H9 (cell line): ENCODE measurements around the gene APOBR. TPM values are rescaled to one million over a fixed set of nuclear protein-coding genes. Genes with fewer than 3 reads are reported as not detected.

Source experiments
- DNase-seq: peaks from one replicate; pipeline ENCODE4 v3.0.0-alpha.2; 2017
- H2AFZ ChIP-seq: one replicate; pipeline ENCODE4 v1.6.1; 2013; ENCODE audit warnings: mild to moderate bottlenecking, low read length, control low read depth, moderate library complexity
- H2AK5ac ChIP-seq: 2 replicates; pipeline ENCODE4 v1.6.1; 2013; ENCODE audit warnings: low read length, control low read depth, mixed read lengths; ENCODE audit not compliant: insufficient read length
- H2BK120ac ChIP-seq: one replicate; pipeline ENCODE4 v1.6.1; 2013; ENCODE audit warnings: low read depth, mild to moderate bottlenecking, low read length, control low read depth, inconsistent platforms; ENCODE audit not compliant: poor library complexity, severe bottlenecking
- H2BK12ac ChIP-seq: 2 replicates; pipeline ENCODE4 v1.6.1; 2013; ENCODE audit warnings: low read length, control low read depth, mixed read lengths, low read depth; ENCODE audit not compliant: insufficient read length
- H2BK15ac ChIP-seq: 2 replicates; pipeline ENCODE4 v1.6.1; 2013; ENCODE audit warnings: low read depth, low read length, control low read depth
- H2BK20ac ChIP-seq: one replicate; pipeline ENCODE4 v1.6.1; 2013; ENCODE audit warnings: low read depth, mild to moderate bottlenecking, low read length, control low read depth, inconsistent platforms; ENCODE audit not compliant: poor library complexity, severe bottlenecking
- H2BK5ac ChIP-seq: 2 replicates; pipeline ENCODE4 v1.6.1; 2013; ENCODE audit warnings: low read length, control low read depth, mixed read lengths; ENCODE audit not compliant: insufficient read length
- H3K14ac ChIP-seq: 2 replicates; pipeline ENCODE4 v1.6.1; 2013; ENCODE audit warnings: low read length, control low read depth; ENCODE audit not compliant: insufficient read depth
- H3K18ac ChIP-seq: 2 replicates; pipeline ENCODE4 v1.6.1; 2013; ENCODE audit warnings: low read depth, mild to moderate bottlenecking, mixed read lengths, low read length, control low read depth; ENCODE audit not compliant: insufficient read length
- H3K23ac ChIP-seq: 2 replicates; pipeline ENCODE4 v1.6.1; 2013; ENCODE audit warnings: low read length, control low read depth, mixed read lengths, low read depth; ENCODE audit not compliant: insufficient read length
- H3K23me2 ChIP-seq: 2 replicates; pipeline ENCODE4 v1.6.1; 2013; ENCODE audit warnings: low read depth, mild to moderate bottlenecking, mixed read lengths, low read length, control low read depth; ENCODE audit not compliant: insufficient read length, poor library complexity, severe bottlenecking
- H3K27ac ChIP-seq: 2 replicates; pipeline ENCODE4 v1.5.1; 2013; ENCODE audit warnings: low read length, control low read depth, mixed read lengths, low read depth; ENCODE audit not compliant: insufficient read length
- H3K27me3 ChIP-seq: 2 replicates; pipeline ENCODE4 v1.6.1; 2013; ENCODE audit warnings: low read length, control low read depth, inconsistent platforms; ENCODE audit not compliant: insufficient read depth
- H3K4ac ChIP-seq: 2 replicates; pipeline ENCODE4 v1.6.1; 2013; ENCODE audit warnings: low read depth, mild to moderate bottlenecking, control low read depth, inconsistent platforms, low read length, moderate library complexity
- H3K4me1 ChIP-seq: 2 replicates; pipeline ENCODE4 v1.6.1; 2013; ENCODE audit warnings: low read length, control low read depth, inconsistent platforms; ENCODE audit not compliant: insufficient read depth
- H3K4me2 ChIP-seq: 2 replicates; pipeline ENCODE4 v1.6.1; 2013; ENCODE audit warnings: low read length, control low read depth, mixed read lengths; ENCODE audit not compliant: insufficient read length, insufficient read depth
- H3K56ac ChIP-seq: 2 replicates; pipeline ENCODE4 v1.6.1; 2013; ENCODE audit warnings: low read depth, mild to moderate bottlenecking, mixed read lengths, low read length, control low read depth; ENCODE audit not compliant: insufficient read length
- H3K79me1 ChIP-seq: 2 replicates; pipeline ENCODE4 v1.6.1; 2013; ENCODE audit warnings: low read depth, mild to moderate bottlenecking, moderate library complexity, low read length, control low read depth, inconsistent platforms; ENCODE audit not compliant: insufficient read depth, poor library complexity, severe bottlenecking
- H3K79me2 ChIP-seq: 2 replicates; pipeline ENCODE4 v1.6.1; 2013; ENCODE audit warnings: low read length, control low read depth, inconsistent platforms; ENCODE audit not compliant: insufficient read depth
- H3K9ac ChIP-seq: 2 replicates; pipeline ENCODE4 v1.6.1; 2013; ENCODE audit warnings: low read length, control low read depth, mixed read lengths; ENCODE audit not compliant: insufficient read length; ENCODE audit errors: extremely low read depth
- H3K9me3 ChIP-seq: one replicate; pipeline ENCODE4 v1.6.1; 2013; ENCODE audit warnings: low read depth, low read length, inconsistent platforms; ENCODE audit not compliant: control insufficient read depth
- H3T11ph ChIP-seq: one replicate; pipeline ENCODE4 v1.6.1; 2013; ENCODE audit warnings: mild to moderate bottlenecking, low read length, control low read depth, inconsistent platforms
- H4K20me1 ChIP-seq: one replicate; pipeline ENCODE4 v1.6.1; 2013; ENCODE audit not compliant: control insufficient read depth, insufficient read length, insufficient read depth
- H4K5ac ChIP-seq: 2 replicates; pipeline ENCODE4 v1.6.1; 2013; ENCODE audit warnings: low read depth, mild to moderate bottlenecking, mixed read lengths, low read length, control low read depth; ENCODE audit not compliant: insufficient read length
- H4K8ac ChIP-seq: replicated peaks from 2 replicates; pipeline ENCODE4 v1.6.1; 2013; ENCODE audit warnings: low read length, control low read depth, mixed read lengths, low read depth; ENCODE audit not compliant: insufficient read length
- H4K91ac ChIP-seq: 2 replicates; pipeline ENCODE4 v1.6.1; 2013; ENCODE audit warnings: low read depth, mild to moderate bottlenecking, moderate library complexity, mixed read lengths, low read length, control low read depth; ENCODE audit not compliant: insufficient read length
- H3K27ac Mint-ChIP-seq, 3 experiments: 2 replicates in 2 of 3; 3 replicates in 1 of 3; pipeline ENCODE4 v1.8.0; 2020 to 2021; ENCODE audit warnings: mixed read lengths in 3 of 3, mild to moderate bottlenecking in 1 of 3, moderate library complexity in 1 of 3
- H3K27me3 Mint-ChIP-seq: 2 replicates; pipeline ENCODE4 v1.8.0; 2021; ENCODE audit warnings: low read depth, mild to moderate bottlenecking, moderate library complexity, mixed read lengths
- H3K36me3 Mint-ChIP-seq, 3 experiments: 2 replicates in 2 of 3; 3 replicates in 1 of 3; pipeline ENCODE4 v1.8.0; 2020 to 2021; ENCODE audit warnings: low read depth in 3 of 3, mixed read lengths in 3 of 3; ENCODE audit not compliant: insufficient read depth in 1 of 3
- H3K4me1 Mint-ChIP-seq, 2 experiments: 2 replicates each; pipeline ENCODE4 v1.8.0; 2020; ENCODE audit warnings: mixed read lengths in 2 of 2
- H3K4me3 Mint-ChIP-seq, 2 experiments: 2 replicates in 1 of 2; 3 replicates in 1 of 2; pipeline ENCODE4 v1.8.0; 2020 to 2021; ENCODE audit warnings: mild to moderate bottlenecking in 2 of 2, mixed read lengths in 2 of 2, moderate library complexity in 1 of 2
- H3K9me3 Mint-ChIP-seq, 2 experiments: 2 replicates in 1 of 2; 3 replicates in 1 of 2; pipeline ENCODE4 v1.8.0; 2020; ENCODE audit warnings: mild to moderate bottlenecking in 2 of 2, mixed read lengths in 2 of 2, moderate library complexity in 1 of 2
- CTCF ChIP-seq: fragments of 200-600 bp; sonication (generic); conservative IDR thresholded peaks from 3 replicates; pipeline ENCODE4 v1.8.0; 2021; ENCODE audit warnings: antibody characterized with exemption, mild to moderate bottlenecking
- WGBS: extraction: QIAGEN DNeasy Blood & Tissue Kit; methylation state at CpG from one replicate; pipeline ENCODE4 v1.1.7; 2013; ENCODE audit warnings: missing lambda C conversion rate, low lambda C conversion rate, mixed read lengths; ENCODE audit not compliant: insufficient read length; ENCODE audit errors: extremely low coverage; 5-methylcytosine and 5-hydroxymethylcytosine counted together
- total RNA-seq: library from RNA; stranded (reverse); gene quantifications from 2 replicates; pipeline ENCODE4 v1.2.1, GENCODE V29; 2021

Gene APOBR
- total RNA-seq, 1 experiment from 2014 or later = not detected

DNA sequence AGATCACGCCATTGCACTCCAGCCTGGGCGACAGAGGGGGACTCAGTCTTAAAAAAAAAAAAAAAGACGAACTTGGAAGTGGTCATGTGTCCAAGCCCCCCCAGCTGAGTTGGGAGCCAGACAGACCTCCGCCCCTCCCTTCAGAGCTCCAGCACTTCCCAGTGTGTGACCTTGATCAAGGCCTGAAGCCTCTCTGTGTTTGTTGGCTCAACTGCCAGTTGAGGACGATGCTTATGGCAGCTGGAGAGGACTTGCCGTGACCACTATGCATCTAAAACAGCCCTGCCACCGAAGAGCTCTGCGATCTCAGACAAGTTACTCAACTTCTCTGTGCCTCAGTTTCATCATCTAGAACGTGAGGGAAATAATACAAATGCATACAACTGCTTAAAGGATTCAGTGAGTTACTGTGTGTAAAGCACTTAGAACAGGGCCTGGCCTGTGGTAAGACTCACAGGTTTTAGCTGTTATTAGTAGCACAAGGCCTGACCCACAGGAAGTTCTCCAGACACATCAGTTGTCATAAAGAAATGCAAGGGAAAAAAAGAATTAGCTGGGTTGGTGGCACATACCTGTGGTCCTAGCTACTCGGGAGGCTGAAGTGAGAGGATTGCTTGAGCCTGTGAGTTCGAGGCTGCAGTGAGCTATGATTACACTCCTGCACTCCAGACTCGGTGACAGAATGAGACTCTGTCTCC is 19.2 kb downstream of the APOBR start:
- Histone ChIP-seq H2AK5ac (no peak overlapping the region), H4K5ac (no peak overlapping the region), H3K4me1 (no peaks in the 10 kb centered on the region), H4K20me1 (no peaks in the 10 kb centered on the region), H3K9ac (no peak overlapping the region), H3K4me2 (no peak overlapping the region), H4K8ac (no peak overlapping the region), H2BK5ac (no peak overlapping the region), H3K18ac (no peak overlapping the region), H2BK12ac (no peak overlapping the region), H2BK20ac (no peak overlapping the region), H2BK15ac (no peak overlapping the region), H3K9me3 (no peaks in the 10 kb centered on the region), H3K4ac (no peak overlapping the region), H3K79me2 (no peaks in the 10 kb centered on the region), H3K79me1 (no peaks in the 10 kb centered on the region), H4K91ac (no peak overlapping the region), H2BK120ac (no peak overlapping the region), H3K27me3 (no peaks in the 10 kb centered on the region), H3K23ac (no peak overlapping the region), H3T11ph (no peak overlapping the region), H3K27ac (no peak overlapping the region), H3K23me2 (no peaks in the 10 kb centered on the region), H3K14ac (no peak overlapping the region), H3K56ac (no peak overlapping the region), H2AFZ (no peak overlapping the region)
- H3K36me3 Mint-ChIP-seq = no peaks in the 10 kb centered on the region
- no peaks in the 10 kb centered on the region for H3K4me1 Mint-ChIP-seq
- H3K4me3 Mint-ChIP-seq = no peak overlapping the region
- no peaks in the 10 kb centered on the region; the same call in 1 of the 2 replicates for H3K27me3 Mint-ChIP-seq
- H3K9me3 Mint-ChIP-seq = no peaks in the 10 kb centered on the region
- no CpG with 5 or more reads among the region's 12 CpGs for WGBS
- no peak for TF ChIP-seq CTCF
- DNase-seq = no peak
- peak overlapping the region in 1 of 3 experiments; percentile 87; a peak in 1 of 7 replicates for H3K27ac Mint-ChIP-seq
